WTC11 (cell line): ENCODE data around the gene RPL15. TPM values are rescaled to one million over a fixed set of nuclear protein-coding genes. Genes with fewer than 3 reads are reported as not detected.

Source experiments
- ATAC-seq: fragments of 200-7000 bp; cut with Tn5 transposase; 2 replicates; pipeline ENCODE4 v1.10.0; 2021; ENCODE audit warnings: mild to moderate bottlenecking, moderate library complexity
- CTCF ChIA-PET: fragments of 300-600 bp; sonication (Branson Sonifier 250); formaldehyde crosslinking; loops from one replicate; lab custom pipeline; 2021; ENCODE audit warnings: antibody characterized with exemption; lab: Charles Lee
- POLR2A ChIA-PET: fragments of 350-600 bp; sonication (Branson Sonifier 250); formaldehyde crosslinking; loops from one replicate; lab custom pipeline; 2021; ENCODE audit warnings: antibody characterized with exemption; lab: Charles Lee
- DNase-seq: peaks from one replicate; pipeline ENCODE4 v3.0.0; 2021; ENCODE audit warnings: low spot score
- H3K27ac Mint-ChIP-seq: 2 replicates; pipeline ENCODE4 v1.8.0; 2021; ENCODE audit warnings: mixed read lengths
- H3K27me3 Mint-ChIP-seq: 2 replicates; pipeline ENCODE4 v1.8.0; 2021; ENCODE audit warnings: low read depth, mild to moderate bottlenecking, moderate library complexity, mixed read lengths
- H3K36me3 Mint-ChIP-seq: 2 replicates; pipeline ENCODE4 v1.8.0; 2021; ENCODE audit warnings: mixed read lengths
- H3K4me1 Mint-ChIP-seq: 2 replicates; pipeline ENCODE4 v1.8.0; 2022; ENCODE audit warnings: mixed read lengths
- H3K4me3 Mint-ChIP-seq: 2 replicates; pipeline ENCODE4 v1.8.0; 2021; ENCODE audit warnings: mild to moderate bottlenecking, moderate library complexity, mixed read lengths
- H3K9me3 Mint-ChIP-seq: 2 replicates; pipeline ENCODE4 v1.8.0; 2021; ENCODE audit warnings: mixed read lengths
- CDX4 ChIP-seq: fragments of 250-450 bp; sonication (Bioruptor Pico); IDR thresholded peaks from 2 replicates; pipeline ENCODE4 v1.9.0; 2021; ENCODE audit warnings: moderate library complexity, mild to moderate bottlenecking, inconsistent platforms, borderline replicate concordance
- CREB1 ChIP-seq: sonication (generic); formaldehyde crosslinking; IDR thresholded peaks from 2 replicates; pipeline ENCODE4 v1.8.0; 2023; ENCODE audit warnings: mild to moderate bottlenecking, missing genetic modification reagents
- EMX1 ChIP-seq: fragments of 250-450 bp; sonication (Bioruptor Pico); IDR thresholded peaks from 2 replicates; pipeline ENCODE4 v1.8.0; 2021; ENCODE audit warnings: mild to moderate bottlenecking
- ESRRA ChIP-seq: sonication (generic); formaldehyde crosslinking; IDR thresholded peaks from 2 replicates; pipeline ENCODE4 v1.8.1; 2022; ENCODE audit warnings: mild to moderate bottlenecking, missing genetic modification reagents, borderline replicate concordance
- GABPB1 ChIP-seq: sonication (generic); formaldehyde crosslinking; IDR thresholded peaks from 2 replicates; pipeline ENCODE4 v1.8.1; 2023; ENCODE audit warnings: mild to moderate bottlenecking, missing genetic modification reagents
- IRF2 ChIP-seq: sonication (generic); formaldehyde crosslinking; IDR thresholded peaks from 2 replicates; pipeline ENCODE4 v1.8.0; 2022; ENCODE audit warnings: low read depth, missing genetic modification reagents, borderline replicate concordance
- MXD4 ChIP-seq: fragments of 250-450 bp; sonication (Bioruptor Pico); IDR thresholded peaks from 2 replicates; pipeline ENCODE4 v1.8.0; 2021; ENCODE audit warnings: mild to moderate bottlenecking, moderate library complexity, borderline replicate concordance
- NFATC4 ChIP-seq: fragments of 250-450 bp; sonication (Bioruptor Pico); IDR thresholded peaks from 2 replicates; pipeline ENCODE4 v1.9.0; 2021; ENCODE audit warnings: mild to moderate bottlenecking
- NFYB ChIP-seq: sonication (generic); formaldehyde crosslinking; conservative IDR thresholded peaks from 2 replicates; pipeline ENCODE4 v1.8.0; 2022; ENCODE audit warnings: low read depth, missing genetic modification reagents
- NR2C2 ChIP-seq: sonication (generic); formaldehyde crosslinking; IDR thresholded peaks from 2 replicates; pipeline ENCODE4 v1.8.0; 2022; ENCODE audit warnings: mild to moderate bottlenecking, missing genetic modification reagents
- PREB ChIP-seq: sonication (generic); formaldehyde crosslinking; IDR thresholded peaks from 2 replicates; pipeline ENCODE4 v1.8.1; 2022; ENCODE audit warnings: mild to moderate bottlenecking, missing genetic modification reagents, moderate library complexity, borderline replicate concordance
- PRRX2 ChIP-seq: fragments of 250-450 bp; sonication (Bioruptor Pico); IDR thresholded peaks from 2 replicates; pipeline ENCODE4 v1.8.0; 2021; ENCODE audit warnings: mild to moderate bottlenecking
- RORB ChIP-seq: fragments of 250-450 bp; sonication (Bioruptor Pico); IDR thresholded peaks from 2 replicates; pipeline ENCODE4 v1.9.0; 2021; ENCODE audit warnings: mild to moderate bottlenecking
- SMAD3 ChIP-seq: sonication (generic); formaldehyde crosslinking; IDR thresholded peaks from 2 replicates; pipeline ENCODE4 v1.8.0; 2022; ENCODE audit warnings: missing genetic modification reagents, mild to moderate bottlenecking, borderline replicate concordance
- SP1 ChIP-seq: sonication (generic); formaldehyde crosslinking; conservative IDR thresholded peaks from 2 replicates; pipeline ENCODE4 v1.8.1; 2022; ENCODE audit warnings: missing genetic modification reagents
- ZNF281 ChIP-seq: sonication (generic); formaldehyde crosslinking; IDR thresholded peaks from 2 replicates; pipeline ENCODE4 v1.8.0; 2023; ENCODE audit warnings: mild to moderate bottlenecking, missing genetic modification reagents
- ZNF671 ChIP-seq: fragments of 250-450 bp; sonication (Bioruptor Pico); IDR thresholded peaks from 2 replicates; pipeline ENCODE4 v1.8.0; 2021; ENCODE audit warnings: mild to moderate bottlenecking
- total RNA-seq: library from RNA; stranded (reverse); gene quantifications from 3 replicates; pipeline ENCODE4 v1.2.3, GENCODE V29; 2021
- TF ChIP-seq, protein P1 (sequence below): sonication (generic); formaldehyde crosslinking; IDR thresholded peaks from 2 replicates; pipeline ENCODE4 v1.8.0; 2022; ENCODE audit warnings: missing genetic modification reagents
- TF ChIP-seq, protein P2 (sequence below): sonication (generic); formaldehyde crosslinking; IDR thresholded peaks from 2 replicates; pipeline ENCODE4 v1.8.1; 2022; ENCODE audit warnings: missing genetic modification reagents, borderline replicate concordance
- TF ChIP-seq, protein P3 (sequence below): sonication (generic); formaldehyde crosslinking; IDR thresholded peaks from 2 replicates; pipeline ENCODE4 v1.8.0; 2022; ENCODE audit warnings: mild to moderate bottlenecking, missing genetic modification reagents
- TF ChIP-seq, protein P4 (sequence below): sonication (generic); formaldehyde crosslinking; IDR thresholded peaks from 2 replicates; pipeline ENCODE4 v1.8.0; 2022; ENCODE audit warnings: mild to moderate bottlenecking, missing genetic modification reagents

Gene RPL15
- total RNA-seq, 1 experiment from 2014 or later = 2,428 TPM

GRCh38 chr3:23945913-23946687, 29.2 kb downstream of the RPL15 start (continued):
- no peak for TF ChIP-seq PREB
- no peak; the same call in 1 of the 2 replicates for TF ChIP-seq SMAD3 (CRISPR knock-in tag)
- no peak for TF ChIP-seq ZNF281 (CRISPR knock-in tag)
- TF ChIP-seq NFYB (CRISPR knock-in tag) = no peak
- peak; percentile 26; the same call in 1 of the 2 replicates for TF ChIP-seq GABPB1 (CRISPR knock-in tag)
- TF ChIP-seq, protein P1, sequence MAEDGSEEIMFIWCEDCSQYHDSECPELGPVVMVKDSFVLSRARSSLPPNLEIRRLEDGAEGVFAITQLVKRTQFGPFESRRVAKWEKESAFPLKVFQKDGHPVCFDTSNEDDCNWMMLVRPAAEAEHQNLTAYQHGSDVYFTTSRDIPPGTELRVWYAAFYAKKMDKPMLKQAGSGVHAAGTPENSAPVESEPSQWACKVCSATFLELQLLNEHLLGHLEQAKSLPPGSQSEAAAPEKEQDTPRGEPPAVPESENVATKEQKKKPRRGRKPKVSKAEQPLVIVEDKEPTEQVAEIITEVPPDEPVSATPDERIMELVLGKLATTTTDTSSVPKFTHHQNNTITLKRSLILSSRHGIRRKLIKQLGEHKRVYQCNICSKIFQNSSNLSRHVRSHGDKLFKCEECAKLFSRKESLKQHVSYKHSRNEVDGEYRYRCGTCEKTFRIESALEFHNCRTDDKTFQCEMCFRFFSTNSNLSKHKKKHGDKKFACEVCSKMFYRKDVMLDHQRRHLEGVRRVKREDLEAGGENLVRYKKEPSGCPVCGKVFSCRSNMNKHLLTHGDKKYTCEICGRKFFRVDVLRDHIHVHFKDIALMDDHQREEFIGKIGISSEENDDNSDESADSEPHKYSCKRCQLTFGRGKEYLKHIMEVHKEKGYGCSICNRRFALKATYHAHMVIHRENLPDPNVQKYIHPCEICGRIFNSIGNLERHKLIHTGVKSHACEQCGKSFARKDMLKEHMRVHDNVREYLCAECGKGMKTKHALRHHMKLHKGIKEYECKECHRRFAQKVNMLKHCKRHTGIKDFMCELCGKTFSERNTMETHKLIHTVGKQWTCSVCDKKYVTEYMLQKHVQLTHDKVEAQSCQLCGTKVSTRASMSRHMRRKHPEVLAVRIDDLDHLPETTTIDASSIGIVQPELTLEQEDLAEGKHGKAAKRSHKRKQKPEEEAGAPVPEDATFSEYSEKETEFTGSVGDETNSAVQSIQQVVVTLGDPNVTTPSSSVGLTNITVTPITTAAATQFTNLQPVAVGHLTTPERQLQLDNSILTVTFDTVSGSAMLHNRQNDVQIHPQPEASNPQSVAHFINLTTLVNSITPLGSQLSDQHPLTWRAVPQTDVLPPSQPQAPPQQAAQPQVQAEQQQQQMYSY (CRISPR knock-in tag) = no peak
- TF ChIP-seq RORB = no peak
- TF ChIP-seq, protein P2, sequence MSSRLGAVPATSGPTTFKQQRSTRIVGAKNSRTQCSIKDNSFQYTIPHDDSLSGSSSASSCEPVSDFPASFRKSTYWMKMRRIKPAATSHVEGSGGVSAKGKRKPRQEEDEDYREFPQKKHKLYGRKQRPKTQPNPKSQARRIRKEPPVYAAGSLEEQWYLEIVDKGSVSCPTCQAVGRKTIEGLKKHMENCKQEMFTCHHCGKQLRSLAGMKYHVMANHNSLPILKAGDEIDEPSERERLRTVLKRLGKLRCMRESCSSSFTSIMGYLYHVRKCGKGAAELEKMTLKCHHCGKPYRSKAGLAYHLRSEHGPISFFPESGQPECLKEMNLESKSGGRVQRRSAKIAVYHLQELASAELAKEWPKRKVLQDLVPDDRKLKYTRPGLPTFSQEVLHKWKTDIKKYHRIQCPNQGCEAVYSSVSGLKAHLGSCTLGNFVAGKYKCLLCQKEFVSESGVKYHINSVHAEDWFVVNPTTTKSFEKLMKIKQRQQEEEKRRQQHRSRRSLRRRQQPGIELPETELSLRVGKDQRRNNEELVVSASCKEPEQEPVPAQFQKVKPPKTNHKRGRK (CRISPR knock-in tag) = no peak
- no peak; the same call in 1 of the 2 replicates for TF ChIP-seq ZNF671 (CRISPR knock-in tag)
- no peak for TF ChIP-seq CDX4 (CRISPR knock-in tag)
- TF ChIP-seq, protein P3, sequence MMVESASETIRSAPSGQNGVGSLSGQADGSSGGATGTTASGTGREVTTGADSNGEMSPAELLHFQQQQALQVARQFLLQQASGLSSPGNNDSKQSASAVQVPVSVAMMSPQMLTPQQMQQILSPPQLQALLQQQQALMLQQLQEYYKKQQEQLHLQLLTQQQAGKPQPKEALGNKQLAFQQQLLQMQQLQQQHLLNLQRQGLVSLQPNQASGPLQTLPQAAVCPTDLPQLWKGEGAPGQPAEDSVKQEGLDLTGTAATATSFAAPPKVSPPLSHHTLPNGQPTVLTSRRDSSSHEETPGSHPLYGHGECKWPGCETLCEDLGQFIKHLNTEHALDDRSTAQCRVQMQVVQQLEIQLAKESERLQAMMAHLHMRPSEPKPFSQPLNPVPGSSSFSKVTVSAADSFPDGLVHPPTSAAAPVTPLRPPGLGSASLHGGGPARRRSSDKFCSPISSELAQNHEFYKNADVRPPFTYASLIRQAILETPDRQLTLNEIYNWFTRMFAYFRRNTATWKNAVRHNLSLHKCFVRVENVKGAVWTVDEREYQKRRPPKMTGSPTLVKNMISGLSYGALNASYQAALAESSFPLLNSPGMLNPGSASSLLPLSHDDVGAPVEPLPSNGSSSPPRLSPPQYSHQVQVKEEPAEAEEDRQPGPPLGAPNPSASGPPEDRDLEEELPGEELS (CRISPR knock-in tag) = peak; percentile 12; the same call in 1 of the 2 replicates
- peak; percentile 90 for TF ChIP-seq SP1 (CRISPR knock-in tag)

DNA sequence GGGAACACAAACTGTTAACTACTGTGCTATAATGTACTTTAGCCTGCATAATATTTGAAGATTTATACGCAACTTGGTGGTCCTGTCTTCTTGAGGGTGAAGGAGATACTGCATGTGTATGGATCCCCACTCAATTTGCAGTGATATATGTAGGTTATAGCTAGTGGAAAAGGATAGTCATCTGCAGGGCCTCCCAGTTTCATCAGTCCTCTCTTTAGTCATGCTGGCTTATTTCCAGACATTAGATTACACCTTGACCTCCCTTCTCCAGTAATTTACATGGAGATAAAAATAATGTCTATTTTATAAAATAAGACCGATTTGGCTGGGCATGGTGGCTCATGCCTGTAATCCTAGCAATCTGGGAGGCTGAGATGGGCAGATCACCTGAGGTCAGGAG, 31.8 kb downstream of the RPL15 start:
- Mint-ChIP-seq H3K9me3 (no peaks in the 10 kb centered on the region), H3K27me3 (no peaks in the 10 kb centered on the region), H3K36me3 (0 out of 2 replicates have a peak, but pooled peaks cover 5% of the 10 kb centered on the region), H3K27ac (no peak overlapping the region), H3K4me3 (no peak overlapping the region), H3K4me1 (peaks cover 45% of the 10 kb centered on the region)
- DNase-seq = no peak
- ATAC-seq = no peak
- ChIA-PET CTCF (no interaction called here), POLR2A (interaction anchor here (0.6 to 6.3 kb wide), 2 partner anchors 28 to 32 kb away, joined by 4 to 31 read pairs; partner anchors contain the start of genes NKIRAS1 and RPL15)
- TF ChIP-seq CREB1 (no peak), ESRRA (CRISPR knock-in tag) (no peak), MXD4 (CRISPR knock-in tag) (no peak), NR2C2 (CRISPR knock-in tag) (no peak), NFATC4 (no peak), PRRX2 (no peak), IRF2 (CRISPR knock-in tag) (no peak), EMX1 (no peak)
- TF ChIP-seq, protein P4, sequence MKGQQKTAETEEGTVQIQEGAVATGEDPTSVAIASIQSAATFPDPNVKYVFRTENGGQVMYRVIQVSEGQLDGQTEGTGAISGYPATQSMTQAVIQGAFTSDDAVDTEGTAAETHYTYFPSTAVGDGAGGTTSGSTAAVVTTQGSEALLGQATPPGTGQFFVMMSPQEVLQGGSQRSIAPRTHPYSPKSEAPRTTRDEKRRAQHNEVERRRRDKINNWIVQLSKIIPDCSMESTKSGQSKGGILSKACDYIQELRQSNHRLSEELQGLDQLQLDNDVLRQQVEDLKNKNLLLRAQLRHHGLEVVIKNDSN (CRISPR knock-in tag) = no peak
- TF ChIP-seq, protein P2 (CRISPR knock-in tag) = no peak
